ENCODE results near the gene CENPT. TPM values are rescaled to one million over a fixed set of nuclear protein-coding genes. Genes with fewer than 3 reads are reported as not detected.
A peak's percentile ranks its signal among the peaks of the same experiment; 100 is the strongest.

CENPT gene
- total and polyA plus RNA-seq, 10 of the 15 experiments (the other 5 are each of a cell fraction or from before 2014, with no cell fraction given) = 1.1 to 45.7 (median 24.5) TPM

DNA sequence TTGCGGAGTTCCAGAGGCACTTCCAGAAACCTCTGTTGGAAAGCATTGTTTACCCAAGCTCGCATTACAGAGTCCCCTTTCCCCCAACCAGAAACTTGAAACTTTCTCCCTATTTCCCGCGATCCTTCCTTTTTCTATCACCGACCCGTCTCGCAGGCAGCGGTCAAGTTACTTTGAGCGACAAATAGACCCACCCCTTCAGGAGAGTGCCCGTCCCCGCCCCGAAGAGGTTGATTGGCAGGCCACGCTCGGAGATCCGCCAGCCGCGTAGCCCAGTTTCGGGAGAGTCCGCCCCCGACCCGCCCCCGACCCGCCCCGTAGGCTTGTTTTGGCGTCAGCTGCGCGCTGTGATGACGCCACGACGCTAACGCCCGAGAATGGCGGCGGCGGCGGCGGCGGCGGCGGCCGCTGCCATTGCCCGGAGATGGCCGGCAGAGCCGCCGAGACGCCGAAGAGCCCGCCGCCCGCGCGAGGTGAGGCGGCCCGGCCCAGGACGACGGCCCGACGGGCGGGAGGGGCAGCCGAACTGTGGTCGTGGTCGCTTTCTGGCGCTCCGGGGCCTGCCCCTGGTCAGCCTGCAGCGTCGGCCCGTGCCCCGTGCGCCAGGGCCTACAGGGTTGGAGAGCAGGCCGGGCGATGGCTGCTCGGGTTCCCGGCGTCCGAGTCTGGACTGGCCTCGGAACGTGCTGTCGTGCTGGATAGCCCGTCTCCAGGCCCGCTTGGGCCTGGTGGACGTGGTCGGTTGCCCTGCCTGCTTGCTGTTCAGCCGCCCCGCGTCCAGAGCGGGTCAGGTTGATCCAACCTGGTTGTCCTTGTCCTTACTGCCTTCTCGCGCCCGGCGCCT lies 45.6 kb upstream of the CENPT start, which contains the start of gene PSKH1:
Gene PSKH1 (plus strand): TSS at position 356 of the 844 bp plus-strand sequence. CDS start 15,496 bp downstream, outside the sequence.
- peak; percentile 88 for FAIRE-seq
- Histone ChIP-seq H3K4me1 (ENCODE audit: control insufficient read depth, insufficient read depth, low read length) (peaks cover 7% of the 10 kb centered on the region), H2AFZ (ENCODE audit: control insufficient read depth, low read depth, low read length) (peak within 1 kb of the TSS; percentile 90), H3K36me3 (ENCODE audit: control insufficient read depth in 2 of 2, insufficient read depth in 2 of 2, low read length in 1 of 2) (no peaks in the 10 kb centered on the region; a peak in 1 of 4 replicates), H3K4me2 (ENCODE audit: control insufficient read depth, insufficient read depth) (peak within 1 kb of the TSS; percentile 79), H3K79me2 (ENCODE audit: control insufficient read depth, insufficient read depth, low read length) (peaks cover 24% of the 10 kb centered on the region), H3K9me3 (replicated peaks; ENCODE audit: control insufficient read depth, insufficient read depth, low read length) (no peaks in the 10 kb centered on the region), H3K9ac (ENCODE audit: control insufficient read depth, insufficient read depth, low read length) (peak within 1 kb of the TSS; percentile 86), H4K20me1 (ENCODE audit: control insufficient read depth, insufficient read depth) (no peaks in the 10 kb centered on the region), H3K4me3 (peak within 1 kb of the TSS; percentile 83), H3K27me3 (replicated peaks in 1 of 2; ENCODE audit: control insufficient read depth in 2 of 2, insufficient read depth in 2 of 2, low read length in 1 of 2) (no peaks in the 10 kb centered on the region), H3K27ac (ENCODE audit: control insufficient read depth, insufficient read depth) (peak within 1 kb of the TSS; percentile 79)
- ChIA-PET RAD21 (ENCODE audit: unreplicated experiment) (interaction anchor here (1.5 kb wide), 1 partner anchor 19 kb away, joined by 3 read pairs; no protein-coding TSS in a partner anchor), SMC1A (ENCODE audit: uncharacterized antibody, unreplicated experiment) (interaction anchor here (1.0 to 3.0 kb wide), 6 partner anchors 10 to 171 kb away, joined by 3 to 14 read pairs (median 4); partner anchors contain the start of gene NUTF2), CTCF (interaction anchor here (1.0 to 3.4 kb wide), 6 partner anchors 9 to 334 kb away, joined by 3 to 27 read pairs (median 3); partner anchors contain the start of genes NRN1L and PSMB10), POLR2A (interaction anchor here (0.6 to 1.4 kb wide), 4 partner anchors 10 to 181 kb away, joined by 4 to 9 read pairs (median 4); partner anchors contain the start of gene NUTF2)
- no TSS peak for BruUV-seq (replicated peaks)
- intact Hi-C loops (cut with micrococcal nuclease; ENCODE audit: unreplicated experiment) (loop anchor here (5.0 kb wide), 1 partner anchor 34 kb away; no protein-coding TSS in a partner anchor), in situ Hi-C loops (cut with MboI) (no loop called here)
- WGBS (ENCODE audit: insufficient coverage, insufficient replicate concordance, low lambda C conversion rate, missing lambda C conversion rate) = under 1% methylated on average over 58 of the region's 90 CpGs
- ATAC-seq = peak; percentile 98
- peak; percentile 74 for DNase-seq (ENCODE audit: low read depth, low spot score)
- no peak for TF ChIP-seq CHD4 (IDR thresholded peaks at IDR 0.05)
- peak; percentile 99 for TF ChIP-seq CREB1 (IDR thresholded peaks at IDR 0.05; ENCODE audit: low read depth)
- TF ChIP-seq, protein P1, sequence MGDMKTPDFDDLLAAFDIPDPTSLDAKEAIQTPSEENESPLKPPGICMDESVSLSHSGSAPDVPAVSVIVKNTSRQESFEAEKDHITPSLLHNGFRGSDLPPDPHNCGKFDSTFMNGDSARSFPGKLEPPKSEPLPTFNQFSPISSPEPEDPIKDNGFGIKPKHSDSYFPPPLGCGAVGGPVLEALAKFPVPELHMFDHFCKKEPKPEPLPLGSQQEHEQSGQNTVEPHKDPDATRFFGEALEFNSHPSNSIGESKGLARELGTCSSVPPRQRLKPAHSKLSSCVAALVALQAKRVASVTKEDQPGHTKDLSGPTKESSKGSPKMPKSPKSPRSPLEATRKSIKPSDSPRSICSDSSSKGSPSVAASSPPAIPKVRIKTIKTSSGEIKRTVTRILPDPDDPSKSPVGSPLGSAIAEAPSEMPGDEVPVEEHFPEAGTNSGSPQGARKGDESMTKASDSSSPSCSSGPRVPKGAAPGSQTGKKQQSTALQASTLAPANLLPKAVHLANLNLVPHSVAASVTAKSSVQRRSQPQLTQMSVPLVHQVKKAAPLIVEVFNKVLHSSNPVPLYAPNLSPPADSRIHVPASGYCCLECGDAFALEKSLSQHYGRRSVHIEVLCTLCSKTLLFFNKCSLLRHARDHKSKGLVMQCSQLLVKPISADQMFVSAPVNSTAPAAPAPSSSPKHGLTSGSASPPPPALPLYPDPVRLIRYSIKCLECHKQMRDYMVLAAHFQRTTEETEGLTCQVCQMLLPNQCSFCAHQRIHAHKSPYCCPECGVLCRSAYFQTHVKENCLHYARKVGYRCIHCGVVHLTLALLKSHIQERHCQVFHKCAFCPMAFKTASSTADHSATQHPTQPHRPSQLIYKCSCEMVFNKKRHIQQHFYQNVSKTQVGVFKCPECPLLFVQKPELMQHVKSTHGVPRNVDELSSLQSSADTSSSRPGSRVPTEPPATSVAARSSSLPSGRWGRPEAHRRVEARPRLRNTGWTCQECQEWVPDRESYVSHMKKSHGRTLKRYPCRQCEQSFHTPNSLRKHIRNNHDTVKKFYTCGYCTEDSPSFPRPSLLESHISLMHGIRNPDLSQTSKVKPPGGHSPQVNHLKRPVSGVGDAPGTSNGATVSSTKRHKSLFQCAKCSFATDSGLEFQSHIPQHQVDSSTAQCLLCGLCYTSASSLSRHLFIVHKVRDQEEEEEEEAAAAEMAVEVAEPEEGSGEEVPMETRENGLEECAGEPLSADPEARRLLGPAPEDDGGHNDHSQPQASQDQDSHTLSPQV (IDR thresholded peaks at IDR 0.05) = peak; percentile 15; the same call in 1 of the 2 replicates
- peak; percentile 82 for TF ChIP-seq GATAD2B (conservative IDR thresholded peaks at IDR 0.05; ENCODE audit: low read depth)
- TF ChIP-seq BCL3 (IDR thresholded peaks at IDR 0.05; ENCODE audit: borderline replicate concordance, insufficient read depth, low read depth, low read length, poor library complexity, severe bottlenecking) = peak; percentile 46
- peak; percentile 66 for TF ChIP-seq SP1 (IDR thresholded peaks at IDR 0.05; ENCODE audit: low read depth, low read length)
- peak; percentile 54 for TF ChIP-seq NR2C1 (IDR thresholded peaks at IDR 0.05)
- peak; percentile 75 for TF ChIP-seq SMARCA5 (IDR thresholded peaks at IDR 0.05)
- TF ChIP-seq NR2C2 (IDR thresholded peaks at IDR 0.05; ENCODE audit: borderline replicate concordance, control insufficient read depth, insufficient read length, low read depth) = no peak
- peak; percentile 78 for TF ChIP-seq BACH1 (IDR thresholded peaks at IDR 0.05; ENCODE audit: borderline replicate concordance)
- no peak for TF ChIP-seq RCOR1 (conservative IDR thresholded peaks at IDR 0.05; ENCODE audit: low read depth, low read length)
- no peak for TF ChIP-seq WRNIP1 (IDR thresholded peaks at IDR 0.05; ENCODE audit: borderline replicate concordance, low read depth, low read length)
- peak; percentile 95 for TF ChIP-seq YY1 (IDR thresholded peaks at IDR 0.05; ENCODE audit: low read depth, low read length)
- peak; percentile 84 for TF ChIP-seq POLR2A (IDR thresholded peaks at IDR 0.05; ENCODE audit: low read depth, low read length)
- TF ChIP-seq RB1 (IDR thresholded peaks at IDR 0.05; ENCODE audit: borderline replicate concordance) = peak; percentile 85; the same call in 1 of the 2 replicates
- TF ChIP-seq HDAC6 (IDR thresholded peaks at IDR 0.05; ENCODE audit: unreplicated experiment) = no peak
- 0 out of 2 replicates have a peak, but pooled peaks have one; percentile 61 for TF ChIP-seq CHD2 (IDR thresholded peaks at IDR 0.05; ENCODE audit: borderline replicate concordance, low read depth, low read length)
- TF ChIP-seq MTA3 (IDR thresholded peaks at IDR 0.05; ENCODE audit: borderline replicate concordance, low read length) = no peak
- TF ChIP-seq CREM (IDR thresholded peaks at IDR 0.05; ENCODE audit: low read depth) = peak; percentile 98

Measured in GM12878 (cell line).